Nephron progenitor cell (in vitro differentiated cells): ENCODE measurements around the gene WDR59.

Source experiments
- DNase-seq: peaks from one replicate; pipeline ENCODE4 v3.0.0; 2021
- H3K27ac Mint-ChIP-seq: 2 replicates; pipeline ENCODE4 v1.8.0; 2021; ENCODE audit warnings: mild to moderate bottlenecking, moderate library complexity, mixed read lengths
- H3K27me3 Mint-ChIP-seq: 2 replicates; pipeline ENCODE4 v1.8.0; 2021; ENCODE audit warnings: mild to moderate bottlenecking, low read depth, mixed read lengths; ENCODE audit not compliant: poor library complexity
- H3K36me3 Mint-ChIP-seq: 2 replicates; pipeline ENCODE4 v1.8.0; 2021; ENCODE audit warnings: low read depth, mixed read lengths
- H3K4me1 Mint-ChIP-seq: 2 replicates; pipeline ENCODE4 v1.8.0; 2021; ENCODE audit warnings: mixed read lengths
- H3K4me3 Mint-ChIP-seq: 2 replicates; pipeline ENCODE4 v1.8.0; 2021; ENCODE audit warnings: mild to moderate bottlenecking, moderate library complexity, mixed read lengths
- H3K9me3 Mint-ChIP-seq: 2 replicates; pipeline ENCODE4 v1.8.0; 2021; ENCODE audit warnings: mild to moderate bottlenecking, moderate library complexity, mixed read lengths
- CTCF ChIP-seq: fragments of 200-600 bp; sonication (generic); IDR thresholded peaks from 2 replicates; pipeline ENCODE4 v1.5.0; 2021; ENCODE audit warnings: antibody characterized with exemption

WDR59 gene

GRCh38 chr16:74825941-74826340 lies 159.0 kb downstream of the WDR59 start:
- no peak for DNase-seq
- Mint-ChIP-seq H3K4me3 (no peak overlapping the region), H3K27ac (no peak overlapping the region), H3K36me3 (no peaks in the 10 kb centered on the region), H3K27me3 (peaks cover 16% of the 10 kb centered on the region), H3K9me3 (peaks cover 36% of the 10 kb centered on the region), H3K4me1 (no peaks in the 10 kb centered on the region)
- no peak for TF ChIP-seq CTCF

GRCh38 chr16:74825016-74825415 lies 159.9 kb downstream of the WDR59 start:
- no peak for TF ChIP-seq CTCF
- Mint-ChIP-seq H3K4me1 (no peaks in the 10 kb centered on the region), H3K4me3 (no peak overlapping the region), H3K36me3 (no peaks in the 10 kb centered on the region), H3K27me3 (peaks cover 12% of the 10 kb centered on the region), H3K9me3 (peaks cover 46% of the 10 kb centered on the region), H3K27ac (no peak overlapping the region)
- no peak for DNase-seq
